GM23338 (cell line): ENCODE results near the gene TMEM174. TPM values are rescaled to one million over a fixed set of nuclear protein-coding genes. Genes with fewer than 3 reads are reported as not detected.

Source experiments
- ATAC-seq: fragments of 200-7000 bp; cut with Tn5 transposase; 3 replicates; pipeline ENCODE4 v1.9.1; 2020
- DNase-seq: peaks from one replicate; pipeline ENCODE4 v3.0.0-alpha.2; 2015; ENCODE audit warnings: low spot score
- H2AFZ ChIP-seq: fragments of 200-600 bp; sonication (generic); 2 replicates; pipeline ENCODE4 v1.8.0; 2016; ENCODE audit warnings: antibody characterized with exemption, mild to moderate bottlenecking, moderate library complexity
- H3F3A ChIP-seq: fragments of 200-600 bp; sonication (generic); replicated peaks from 2 replicates; pipeline ENCODE4 v1.8.0; 2017; ENCODE audit warnings: antibody characterized with exemption, mixed run types, low read depth
- H3K27ac ChIP-seq: fragments of 200-600 bp; sonication (generic); 2 replicates; pipeline ENCODE4 v1.6.1; 2016; ENCODE audit warnings: low read depth
- H3K27me3 ChIP-seq: fragments of 200-600 bp; sonication (generic); 2 replicates; pipeline ENCODE4 v1.8.0; 2016; ENCODE audit warnings: mild to moderate bottlenecking, mixed run types, moderate library complexity; ENCODE audit not compliant: insufficient read depth
- H3K36me3 ChIP-seq: fragments of 200-600 bp; sonication (generic); 2 replicates; pipeline ENCODE4 v1.8.0; 2016; ENCODE audit warnings: mild to moderate bottlenecking; ENCODE audit not compliant: insufficient read depth
- H3K4me1 ChIP-seq: fragments of 200-600 bp; sonication (generic); 2 replicates; pipeline ENCODE4 v1.8.0; 2016; ENCODE audit warnings: mild to moderate bottlenecking, moderate library complexity; ENCODE audit not compliant: insufficient read depth
- H3K4me2 ChIP-seq: fragments of 200-600 bp; sonication (generic); 2 replicates; pipeline ENCODE4 v1.7.1; 2017; ENCODE audit warnings: mixed run types
- H3K4me3 ChIP-seq: fragments of 200-600 bp; sonication (generic); 2 replicates; pipeline ENCODE4 v1.6.1; 2016; ENCODE audit warnings: mixed run types
- H3K79me2 ChIP-seq: fragments of 200-600 bp; sonication (generic); replicated peaks from 2 replicates; pipeline ENCODE4 v1.8.0; 2017; ENCODE audit warnings: mild to moderate bottlenecking; ENCODE audit not compliant: insufficient read depth
- H3K9me2 ChIP-seq: fragments of 200-600 bp; sonication (generic); 2 replicates; pipeline ENCODE4 v1.8.0; 2017; ENCODE audit not compliant: insufficient read depth
- H4K20me1 ChIP-seq: fragments of 200-600 bp; sonication (generic); replicated peaks from 2 replicates; pipeline ENCODE4 v1.8.0; 2017; ENCODE audit warnings: mild to moderate bottlenecking; ENCODE audit not compliant: insufficient read depth
- H3K27ac Mint-ChIP-seq: 2 replicates; pipeline ENCODE4 v1.8.0; 2020; ENCODE audit warnings: inconsistent platforms, mild to moderate bottlenecking, moderate library complexity, mixed read lengths
- H3K27me3 Mint-ChIP-seq: 3 replicates; pipeline ENCODE4 v1.8.0; 2022; ENCODE audit warnings: low read depth, mild to moderate bottlenecking, moderate library complexity, mixed read lengths, inconsistent platforms; ENCODE audit not compliant: insufficient read depth, poor library complexity
- H3K36me3 Mint-ChIP-seq: 3 replicates; pipeline ENCODE4 v1.8.0; 2021; ENCODE audit warnings: low read depth, mild to moderate bottlenecking, inconsistent platforms, moderate library complexity, mixed read lengths
- H3K4me1 Mint-ChIP-seq: 3 replicates; pipeline ENCODE4 v1.8.0; 2020; ENCODE audit warnings: mild to moderate bottlenecking, inconsistent platforms, mixed read lengths
- H3K4me3 Mint-ChIP-seq: 3 replicates; pipeline ENCODE4 v1.8.0; 2021; ENCODE audit warnings: moderate library complexity, mild to moderate bottlenecking, inconsistent platforms, mixed read lengths
- H3K9me3 Mint-ChIP-seq: 3 replicates; pipeline ENCODE4 v1.8.0; 2020; ENCODE audit warnings: moderate library complexity, mild to moderate bottlenecking, inconsistent platforms, mixed read lengths
- CREB1 ChIP-seq: fragments of 250-450 bp; sonication (Bioruptor Pico); IDR thresholded peaks from 2 replicates; pipeline ENCODE4 v1.5.0; 2020; ENCODE audit warnings: low read depth, mild to moderate bottlenecking, moderate library complexity
- EZH2 ChIP-seq: fragments of 200-600 bp; sonication (generic); IDR thresholded peaks from one replicate; pipeline ENCODE4 v1.8.0; 2017; ENCODE audit warnings: antibody characterized with exemption, mild to moderate bottlenecking, low read depth; ENCODE audit not compliant: unreplicated experiment
- EZH2phosphoT487 ChIP-seq: fragments of 200-600 bp; sonication (generic); IDR thresholded peaks from one replicate; pipeline ENCODE4 v1.8.1; 2018; ENCODE audit warnings: antibody characterized with exemption; ENCODE audit not compliant: unreplicated experiment
- JUNB ChIP-seq: IDR thresholded peaks from one replicate; pipeline ENCODE4 v1.6.1; 2016; ENCODE audit warnings: antibody characterized with exemption; ENCODE audit not compliant: unreplicated experiment
- NANOG ChIP-seq: IDR thresholded peaks from 2 replicates; pipeline ENCODE4 v1.6.1; 2016; ENCODE audit warnings: antibody characterized with exemption, borderline replicate concordance
- POLR2AphosphoS5 ChIP-seq: IDR thresholded peaks from 2 replicates; pipeline ENCODE4 v1.6.1; 2016; ENCODE audit warnings: antibody characterized with exemption, low read depth
- STAT1 ChIP-seq: IDR thresholded peaks from one replicate; pipeline ENCODE4 v1.6.1; 2016; ENCODE audit warnings: antibody characterized with exemption; ENCODE audit not compliant: unreplicated experiment
- ZNF114 ChIP-seq: fragments of 250-450 bp; sonication (Bioruptor Pico); IDR thresholded peaks from 2 replicates; pipeline ENCODE4 v1.5.0; 2020; ENCODE audit warnings: mild to moderate bottlenecking, moderate library complexity
- ZNF331 ChIP-seq: fragments of 250-450 bp; sonication (Bioruptor Pico); IDR thresholded peaks from 2 replicates; pipeline ENCODE4 v1.5.0; 2020; ENCODE audit warnings: low read depth, mild to moderate bottlenecking, moderate library complexity
- polyA plus RNA-seq: library from polyadenylated mRNA; unstranded; fragments of >200 nt; fragmentation: Nextera tagmentation; extraction: Ambion mirVana; gene quantifications from 2 replicates; pipeline ENCODE4 v1.2.1, GENCODE V29; 2016
- total RNA-seq: library from RNA; depleted of rRNA; stranded (reverse); fragments of >200 nt; shearing (Covaris generic); gene quantifications from 2 replicates; pipeline ENCODE4 v1.2.3, GENCODE V29; 2014
- TF ChIP-seq, protein P1 (sequence below), 2 experiments: fragments of 200-600 bp in 1 of 2; sonication (generic) in 1 of 2; conservative IDR thresholded peaks; 2 replicates each; pipeline versions ENCODE4 v1.5.1 to v1.6.1; 2016 to 2017; ENCODE audit warnings: antibody characterized with exemption in 2 of 2, low read depth in 2 of 2, mild to moderate bottlenecking in 2 of 2, moderate library complexity in 1 of 2
- TF ChIP-seq, protein P2 (sequence below): IDR thresholded peaks from 2 replicates; pipeline ENCODE4 v1.6.1; 2016; ENCODE audit warnings: antibody characterized with exemption
- TF ChIP-seq, protein P3 (sequence below): fragments of 250-450 bp; sonication (Bioruptor Pico); IDR thresholded peaks from 2 replicates; pipeline ENCODE4 v1.5.0; 2020; ENCODE audit warnings: mild to moderate bottlenecking, moderate library complexity

Gene TMEM174
- total and polyA plus RNA-seq, 2 experiments from 2014 or later: not detected

DNA sequence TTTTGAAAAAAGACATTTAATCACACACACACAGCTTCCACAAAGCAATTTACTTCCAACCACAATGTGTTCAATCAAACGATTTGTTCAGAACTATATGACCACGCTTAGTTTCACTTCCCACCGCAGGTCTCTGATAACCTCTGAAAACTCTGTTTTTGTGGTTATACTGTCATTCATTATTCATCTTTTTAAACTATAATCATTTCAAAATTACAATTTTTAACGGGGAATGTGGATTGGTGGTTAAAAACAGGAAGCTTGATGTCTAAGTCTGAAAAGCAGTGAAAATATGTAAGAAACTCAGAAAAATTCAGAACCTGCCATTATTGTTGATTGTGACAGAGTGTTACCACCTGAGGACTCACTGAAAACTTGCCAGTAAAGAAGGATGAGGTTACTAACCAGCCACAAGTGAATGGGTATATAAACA lies 12.7 kb upstream of the TMEM174 start:
- Histone ChIP-seq H3K27ac (no peak overlapping the region), H3K79me2 (no peaks in the 10 kb centered on the region), H3K4me3 (no peak overlapping the region), H3K27me3 (no peaks in the 10 kb centered on the region), H4K20me1 (no peaks in the 10 kb centered on the region), H3K4me2 (no peak overlapping the region), H3K4me1 (no peaks in the 10 kb centered on the region), H2AFZ (no peak overlapping the region), H3F3A (no peaks in the 10 kb centered on the region), H3K36me3 (no peaks in the 10 kb centered on the region), H3K9me2 (peaks cover 7% of the 10 kb centered on the region; the same call in 1 of the 2 replicates)
- Mint-ChIP-seq H3K27ac (no peak overlapping the region), H3K36me3 (no peaks in the 10 kb centered on the region), H3K27me3 (no peaks in the 10 kb centered on the region), H3K4me1 (peaks cover 7% of the 10 kb centered on the region; the same call in 2 of the 3 replicates), H3K9me3 (no peaks in the 10 kb centered on the region), H3K4me3 (no peak overlapping the region)
- no peak for TF ChIP-seq EZH2phosphoT487
- no peak for TF ChIP-seq NANOG
- no peak for TF ChIP-seq EZH2
- TF ChIP-seq ZNF331: no peak
- TF ChIP-seq JUNB: no peak
- no peak for TF ChIP-seq POLR2AphosphoS5
- no peak for TF ChIP-seq CREB1 (CRISPR knock-in tag)
- no peak for TF ChIP-seq STAT1
- TF ChIP-seq, protein P1, sequence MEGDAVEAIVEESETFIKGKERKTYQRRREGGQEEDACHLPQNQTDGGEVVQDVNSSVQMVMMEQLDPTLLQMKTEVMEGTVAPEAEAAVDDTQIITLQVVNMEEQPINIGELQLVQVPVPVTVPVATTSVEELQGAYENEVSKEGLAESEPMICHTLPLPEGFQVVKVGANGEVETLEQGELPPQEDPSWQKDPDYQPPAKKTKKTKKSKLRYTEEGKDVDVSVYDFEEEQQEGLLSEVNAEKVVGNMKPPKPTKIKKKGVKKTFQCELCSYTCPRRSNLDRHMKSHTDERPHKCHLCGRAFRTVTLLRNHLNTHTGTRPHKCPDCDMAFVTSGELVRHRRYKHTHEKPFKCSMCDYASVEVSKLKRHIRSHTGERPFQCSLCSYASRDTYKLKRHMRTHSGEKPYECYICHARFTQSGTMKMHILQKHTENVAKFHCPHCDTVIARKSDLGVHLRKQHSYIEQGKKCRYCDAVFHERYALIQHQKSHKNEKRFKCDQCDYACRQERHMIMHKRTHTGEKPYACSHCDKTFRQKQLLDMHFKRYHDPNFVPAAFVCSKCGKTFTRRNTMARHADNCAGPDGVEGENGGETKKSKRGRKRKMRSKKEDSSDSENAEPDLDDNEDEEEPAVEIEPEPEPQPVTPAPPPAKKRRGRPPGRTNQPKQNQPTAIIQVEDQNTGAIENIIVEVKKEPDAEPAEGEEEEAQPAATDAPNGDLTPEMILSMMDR (conservative IDR thresholded peaks at IDR 0.05; ENCODE audit: low read depth in 2 of 2): no peak
- TF ChIP-seq, protein P2, sequence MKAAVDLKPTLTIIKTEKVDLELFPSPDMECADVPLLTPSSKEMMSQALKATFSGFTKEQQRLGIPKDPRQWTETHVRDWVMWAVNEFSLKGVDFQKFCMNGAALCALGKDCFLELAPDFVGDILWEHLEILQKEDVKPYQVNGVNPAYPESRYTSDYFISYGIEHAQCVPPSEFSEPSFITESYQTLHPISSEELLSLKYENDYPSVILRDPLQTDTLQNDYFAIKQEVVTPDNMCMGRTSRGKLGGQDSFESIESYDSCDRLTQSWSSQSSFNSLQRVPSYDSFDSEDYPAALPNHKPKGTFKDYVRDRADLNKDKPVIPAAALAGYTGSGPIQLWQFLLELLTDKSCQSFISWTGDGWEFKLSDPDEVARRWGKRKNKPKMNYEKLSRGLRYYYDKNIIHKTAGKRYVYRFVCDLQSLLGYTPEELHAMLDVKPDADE: no peak
- TF ChIP-seq, protein P3, sequence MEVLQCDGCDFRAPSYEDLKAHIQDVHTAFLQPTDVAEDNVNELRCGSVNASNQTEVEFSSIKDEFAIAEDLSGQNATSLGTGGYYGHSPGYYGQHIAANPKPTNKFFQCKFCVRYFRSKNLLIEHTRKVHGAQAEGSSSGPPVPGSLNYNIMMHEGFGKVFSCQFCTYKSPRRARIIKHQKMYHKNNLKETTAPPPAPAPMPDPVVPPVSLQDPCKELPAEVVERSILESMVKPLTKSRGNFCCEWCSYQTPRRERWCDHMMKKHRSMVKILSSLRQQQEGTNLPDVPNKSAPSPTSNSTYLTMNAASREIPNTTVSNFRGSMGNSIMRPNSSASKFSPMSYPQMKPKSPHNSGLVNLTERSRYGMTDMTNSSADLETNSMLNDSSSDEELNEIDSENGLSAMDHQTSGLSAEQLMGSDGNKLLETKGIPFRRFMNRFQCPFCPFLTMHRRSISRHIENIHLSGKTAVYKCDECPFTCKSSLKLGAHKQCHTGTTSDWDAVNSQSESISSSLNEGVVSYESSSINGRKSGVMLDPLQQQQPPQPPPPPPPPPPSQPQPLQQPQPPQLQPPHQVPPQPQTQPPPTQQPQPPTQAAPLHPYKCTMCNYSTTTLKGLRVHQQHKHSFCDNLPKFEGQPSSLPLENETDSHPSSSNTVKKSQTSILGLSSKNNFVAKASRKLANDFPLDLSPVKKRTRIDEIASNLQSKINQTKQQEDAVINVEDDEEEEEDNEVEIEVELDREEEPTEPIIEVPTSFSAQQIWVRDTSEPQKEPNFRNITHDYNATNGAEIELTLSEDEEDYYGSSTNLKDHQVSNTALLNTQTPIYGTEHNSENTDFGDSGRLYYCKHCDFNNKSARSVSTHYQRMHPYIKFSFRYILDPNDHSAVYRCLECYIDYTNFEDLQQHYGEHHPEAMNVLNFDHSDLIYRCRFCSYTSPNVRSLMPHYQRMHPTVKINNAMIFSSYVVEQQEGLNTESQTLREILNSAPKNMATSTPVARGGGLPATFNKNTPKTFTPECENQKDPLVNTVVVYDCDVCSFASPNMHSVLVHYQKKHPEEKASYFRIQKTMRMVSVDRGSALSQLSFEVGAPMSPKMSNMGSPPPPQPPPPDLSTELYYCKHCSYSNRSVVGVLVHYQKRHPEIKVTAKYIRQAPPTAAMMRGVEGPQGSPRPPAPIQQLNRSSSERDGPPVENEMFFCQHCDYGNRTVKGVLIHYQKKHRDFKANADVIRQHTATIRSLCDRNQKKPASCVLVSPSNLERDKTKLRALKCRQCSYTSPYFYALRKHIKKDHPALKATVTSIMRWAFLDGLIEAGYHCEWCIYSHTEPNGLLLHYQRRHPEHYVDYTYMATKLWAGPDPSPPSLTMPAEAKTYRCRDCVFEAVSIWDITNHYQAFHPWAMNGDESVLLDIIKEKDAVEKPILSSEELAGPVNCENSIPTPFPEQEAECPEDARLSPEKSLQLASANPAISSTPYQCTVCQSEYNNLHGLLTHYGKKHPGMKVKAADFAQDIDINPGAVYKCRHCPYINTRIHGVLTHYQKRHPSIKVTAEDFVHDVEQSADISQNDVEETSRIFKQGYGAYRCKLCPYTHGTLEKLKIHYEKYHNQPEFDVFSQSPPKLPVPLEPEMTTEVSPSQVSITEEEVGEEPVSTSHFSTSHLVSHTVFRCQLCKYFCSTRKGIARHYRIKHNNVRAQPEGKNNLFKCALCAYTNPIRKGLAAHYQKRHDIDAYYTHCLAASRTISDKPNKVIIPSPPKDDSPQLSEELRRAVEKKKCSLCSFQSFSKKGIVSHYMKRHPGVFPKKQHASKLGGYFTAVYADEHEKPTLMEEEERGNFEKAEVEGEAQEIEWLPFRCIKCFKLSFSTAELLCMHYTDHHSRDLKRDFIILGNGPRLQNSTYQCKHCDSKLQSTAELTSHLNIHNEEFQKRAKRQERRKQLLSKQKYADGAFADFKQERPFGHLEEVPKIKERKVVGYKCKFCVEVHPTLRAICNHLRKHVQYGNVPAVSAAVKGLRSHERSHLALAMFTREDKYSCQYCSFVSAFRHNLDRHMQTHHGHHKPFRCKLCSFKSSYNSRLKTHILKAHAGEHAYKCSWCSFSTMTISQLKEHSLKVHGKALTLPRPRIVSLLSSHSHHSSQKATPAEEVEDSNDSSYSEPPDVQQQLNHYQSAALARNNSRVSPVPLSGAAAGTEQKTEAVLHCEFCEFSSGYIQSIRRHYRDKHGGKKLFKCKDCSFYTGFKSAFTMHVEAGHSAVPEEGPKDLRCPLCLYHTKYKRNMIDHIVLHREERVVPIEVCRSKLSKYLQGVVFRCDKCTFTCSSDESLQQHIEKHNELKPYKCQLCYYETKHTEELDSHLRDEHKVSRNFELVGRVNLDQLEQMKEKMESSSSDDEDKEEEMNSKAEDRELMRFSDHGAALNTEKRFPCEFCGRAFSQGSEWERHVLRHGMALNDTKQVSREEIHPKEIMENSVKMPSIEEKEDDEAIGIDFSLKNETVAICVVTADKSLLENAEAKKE: no peak
- TF ChIP-seq ZNF114 (CRISPR knock-in tag): no peak
- DNase-seq: no peak
- ATAC-seq: no peak
